ENCODE data around the gene RPS6KA4. TPM values are rescaled to one million over a fixed set of nuclear protein-coding genes. Genes with fewer than 3 reads are reported as not detected.

Gene RPS6KA4
- total and polyA plus RNA-seq, 2 of the 13 experiments (the other 11 are each of a cell fraction or from before 2014, with no cell fraction given): 8.9 to 14.2 TPM

- TF ChIP-seq, protein P1, sequence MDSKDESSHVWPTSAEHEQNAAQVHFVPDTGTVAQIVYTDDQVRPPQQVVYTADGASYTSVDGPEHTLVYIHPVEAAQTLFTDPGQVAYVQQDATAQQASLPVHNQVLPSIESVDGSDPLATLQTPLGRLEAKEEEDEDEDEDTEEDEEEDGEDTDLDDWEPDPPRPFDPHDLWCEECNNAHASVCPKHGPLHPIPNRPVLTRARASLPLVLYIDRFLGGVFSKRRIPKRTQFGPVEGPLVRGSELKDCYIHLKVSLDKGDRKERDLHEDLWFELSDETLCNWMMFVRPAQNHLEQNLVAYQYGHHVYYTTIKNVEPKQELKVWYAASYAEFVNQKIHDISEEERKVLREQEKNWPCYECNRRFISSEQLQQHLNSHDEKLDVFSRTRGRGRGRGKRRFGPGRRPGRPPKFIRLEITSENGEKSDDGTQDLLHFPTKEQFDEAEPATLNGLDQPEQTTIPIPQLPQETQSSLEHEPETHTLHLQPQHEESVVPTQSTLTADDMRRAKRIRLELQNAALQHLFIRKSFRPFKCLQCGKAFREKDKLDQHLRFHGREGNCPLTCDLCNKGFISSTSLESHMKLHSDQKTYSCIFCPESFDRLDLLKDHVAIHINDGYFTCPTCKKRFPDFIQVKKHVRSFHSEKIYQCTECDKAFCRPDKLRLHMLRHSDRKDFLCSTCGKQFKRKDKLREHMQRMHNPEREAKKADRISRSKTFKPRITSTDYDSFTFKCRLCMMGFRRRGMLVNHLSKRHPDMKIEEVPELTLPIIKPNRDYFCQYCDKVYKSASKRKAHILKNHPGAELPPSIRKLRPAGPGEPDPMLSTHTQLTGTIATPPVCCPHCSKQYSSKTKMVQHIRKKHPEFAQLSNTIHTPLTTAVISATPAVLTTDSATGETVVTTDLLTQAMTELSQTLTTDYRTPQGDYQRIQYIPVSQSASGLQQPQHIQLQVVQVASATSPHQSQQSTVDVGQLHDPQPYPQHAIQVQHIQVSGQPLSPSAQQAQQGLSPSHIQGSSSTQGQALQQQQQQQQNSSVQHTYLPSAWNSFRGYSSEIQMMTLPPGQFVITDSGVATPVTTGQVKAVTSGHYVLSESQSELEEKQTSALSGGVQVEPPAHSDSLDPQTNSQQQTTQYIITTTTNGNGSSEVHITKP (CRISPR knock-in tag; IDR thresholded peaks at IDR 0.05; ENCODE audit: low read depth): no peak
- no peak for TF ChIP-seq NR1H2 (CRISPR knock-in tag; IDR thresholded peaks at IDR 0.05; ENCODE audit: borderline replicate concordance, low read depth)
Observed at GRCh38 chr11:64413417-64413816, 54.5 kb downstream of the RPS6KA4 start (continued).

- H3K9ac ChIP-seq (ENCODE audit: insufficient read depth, low read depth, low read length): no peak overlapping the region
- H3K27ac ChIP-seq (ENCODE audit: extremely low read length, insufficient read depth, low read length): no peak overlapping the region
- H3K79me2 ChIP-seq (ENCODE audit: insufficient read depth, low read length): no peaks in the 10 kb centered on the region
- H3K4me3 ChIP-seq (replicated peaks in 1 of 3; ENCODE audit: insufficient read depth in 1 of 3, low read depth in 2 of 3, low read length in 3 of 3): no peak overlapping the region
- no peak for ATAC-seq
- H3K4me1 ChIP-seq (ENCODE audit: insufficient read depth, low read length): no peaks in the 10 kb centered on the region
- 20% methylated on average over 8 of the region's 10 CpGs for WGBS (ENCODE audit: low lambda C conversion rate)
- no peak overlapping the region for H2AFZ ChIP-seq (ENCODE audit: low read length)
- DNase-seq (ENCODE audit: low spot score): no peak
- peaks cover 4 to 25% of the 10 kb centered on the region in 2 experiments; a peak in 4 of 5 replicates for H3K27me3 ChIP-seq (ENCODE audit: control insufficient read depth in 1 of 2, insufficient read depth in 2 of 2, low read length in 2 of 2)
- H3K36me3 ChIP-seq (replicated peaks in 1 of 2; ENCODE audit: control insufficient read depth in 1 of 2, insufficient read depth in 2 of 2, low read length in 2 of 2): no peaks in the 10 kb centered on the region
- ChIA-PET CTCF (ENCODE audit: low intra/inter-chr PET ratio, low total read pairs) (no interaction called here), POLR2A (no interaction called here)
- in situ Hi-C loops (cut with HindIII; ENCODE audit: extremely low pct_ligation_motif_present, low pct_unique_long_range_greater_than_20kb): no loop called here
- no peaks in the 10 kb centered on the region for H3K9me3 ChIP-seq (ENCODE audit: low read length)
- FAIRE-seq: no peak
- no peak overlapping the region for H3K4me2 ChIP-seq (ENCODE audit: low read depth, low read length)
- intact Hi-C loops (cut with micrococcal nuclease; ENCODE audit: unreplicated experiment): no loop called here
- no peak for TF ChIP-seq PHF21A (CRISPR knock-in tag; IDR thresholded peaks at IDR 0.05)
- TF ChIP-seq FOSL2 (CRISPR knock-in tag; IDR thresholded peaks at IDR 0.05): no peak
- TF ChIP-seq XRCC5 (optimal IDR thresholded peaks at IDR 0.05; ENCODE audit: low read length): no peak
- no peak for TF ChIP-seq CBFB (CRISPR knock-in tag; IDR thresholded peaks at IDR 0.05)
- no peak for TF ChIP-seq TGIF2 (CRISPR knock-in tag; IDR thresholded peaks at IDR 0.05)
- BruUV-seq (replicated peaks): no TSS peak
- H4K20me1 ChIP-seq (ENCODE audit: insufficient read depth, low read length): no peaks in the 10 kb centered on the region
Observed at GRCh38 chr11:64415286-64415685, 56.3 kb downstream of the RPS6KA4 start.
